ENCODE measurements around the gene PTCSC3.

DNA sequence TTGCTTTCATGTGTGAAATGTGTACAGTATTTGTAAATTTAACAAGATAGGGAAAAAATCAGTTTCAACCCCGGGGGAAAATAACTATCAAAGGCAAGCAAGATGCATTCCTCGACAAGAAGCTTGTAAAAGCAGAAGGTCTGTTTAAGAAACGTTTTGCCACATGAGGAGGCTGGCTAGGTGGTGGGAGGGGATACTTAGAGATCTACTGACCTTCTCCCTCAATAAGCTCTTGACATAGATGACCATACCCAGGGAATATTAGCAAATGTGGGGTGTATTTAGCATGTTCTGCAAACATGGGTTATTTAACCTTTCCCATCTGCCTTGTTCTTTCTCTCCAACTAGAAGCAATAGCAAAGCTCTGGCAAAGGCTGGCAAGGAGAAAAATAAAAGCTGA, 4.9 kb downstream of the PTCSC3 start:
- TF ChIP-seq PATZ1 (CRISPR knock-in tag; IDR thresholded peaks at IDR 0.05; ENCODE audit: borderline replicate concordance) (no peak), PPARA (CRISPR knock-in tag; IDR thresholded peaks at IDR 0.05; ENCODE audit: borderline replicate concordance) (no peak), ZFP3 (CRISPR knock-in tag; IDR thresholded peaks at IDR 0.05) (no peak), RARB (CRISPR knock-in tag; IDR thresholded peaks at IDR 0.05) (no peak), ZNF70 (CRISPR knock-in tag; IDR thresholded peaks at IDR 0.05) (no peak), ARNTL (CRISPR knock-in tag; IDR thresholded peaks at IDR 0.05; ENCODE audit: borderline replicate concordance, low read depth) (no peak), OSR1 (CRISPR knock-in tag; IDR thresholded peaks at IDR 0.05) (no peak), ISL1 (CRISPR knock-in tag; IDR thresholded peaks at IDR 0.05) (no peak), ZC3H10 (CRISPR knock-in tag; IDR thresholded peaks at IDR 0.05) (no peak)
- TF ChIP-seq, protein P1, sequence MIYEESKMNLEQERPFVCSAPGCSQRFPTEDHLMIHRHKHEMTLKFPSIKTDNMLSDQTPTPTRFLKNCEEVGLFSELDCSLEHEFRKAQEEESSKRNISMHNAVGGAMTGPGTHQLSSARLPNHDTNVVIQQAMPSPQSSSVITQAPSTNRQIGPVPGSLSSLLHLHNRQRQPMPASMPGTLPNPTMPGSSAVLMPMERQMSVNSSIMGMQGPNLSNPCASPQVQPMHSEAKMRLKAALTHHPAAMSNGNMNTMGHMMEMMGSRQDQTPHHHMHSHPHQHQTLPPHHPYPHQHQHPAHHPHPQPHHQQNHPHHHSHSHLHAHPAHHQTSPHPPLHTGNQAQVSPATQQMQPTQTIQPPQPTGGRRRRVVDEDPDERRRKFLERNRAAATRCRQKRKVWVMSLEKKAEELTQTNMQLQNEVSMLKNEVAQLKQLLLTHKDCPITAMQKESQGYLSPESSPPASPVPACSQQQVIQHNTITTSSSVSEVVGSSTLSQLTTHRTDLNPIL (CRISPR knock-in tag; IDR thresholded peaks at IDR 0.05; ENCODE audit: low read depth) = no peak
